Cardiac septum (tissue), 1 donor: ENCODE data around the gene FAM117B. TPM values are rescaled to one million over a fixed set of nuclear protein-coding genes. Genes with fewer than 3 reads are reported as not detected.
"Not testable (repeated sequence)": the region's sequence is repeated elsewhere in the genome, so short reads cannot be mapped to it uniquely, and the experiment has no call there.

Experiments used
- DNase-seq: peaks from one replicate; pipeline ENCODE4 v3.0.0-alpha.2; 2020; ENCODE audit warnings: low spot score
- intact Hi-C: fragments of 100-400 bp; cut with DNase I; formaldehyde crosslinking; loops from one replicate; pipeline ENCODE4 v1.14.0; 2022
- total RNA-seq: library from RNA; stranded (reverse); fragmentation: NEBNext Ultra II Directional; extraction: Animal tissue kit (Norgen Biotek cat#: 25700); gene quantifications from one replicate; pipeline ENCODE4 v1.2.1, GENCODE V29; 2021
- donor health status: DM: no; HTN: no; CAD: no.

Gene FAM117B
- total RNA-seq, 1 donor from 2014 or later: 1.2 TPM

DNA sequence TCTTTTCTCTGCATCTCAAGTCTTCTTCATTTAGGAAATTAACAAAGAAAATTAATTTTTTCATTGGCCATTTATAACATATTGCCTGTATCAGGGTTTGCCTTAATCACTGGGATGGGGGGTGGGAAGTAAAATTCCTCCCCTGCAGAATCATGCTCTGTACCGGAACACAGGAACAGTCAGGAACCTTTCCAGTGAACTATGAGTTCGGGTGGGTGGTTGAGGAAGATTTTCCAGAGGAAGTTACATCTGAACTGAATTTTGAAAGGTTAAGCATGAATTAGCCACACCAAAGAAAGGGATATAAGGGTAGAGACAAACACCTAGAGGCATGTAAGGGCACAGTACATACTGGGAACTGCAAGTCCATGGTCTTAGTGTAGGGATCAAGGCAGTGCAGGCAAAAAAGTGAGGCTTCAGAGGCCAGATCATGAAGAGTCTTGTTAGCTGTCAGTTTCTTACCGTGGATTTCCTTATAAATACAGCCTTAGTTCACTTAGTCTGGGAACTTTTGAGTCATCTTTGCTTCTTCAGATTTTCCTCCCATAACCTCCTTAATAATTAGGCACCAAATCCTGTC lies 55.6 kb downstream of the FAM117B start:
- intact Hi-C loops: no loop called here
- DNase-seq: no peak

DNA sequence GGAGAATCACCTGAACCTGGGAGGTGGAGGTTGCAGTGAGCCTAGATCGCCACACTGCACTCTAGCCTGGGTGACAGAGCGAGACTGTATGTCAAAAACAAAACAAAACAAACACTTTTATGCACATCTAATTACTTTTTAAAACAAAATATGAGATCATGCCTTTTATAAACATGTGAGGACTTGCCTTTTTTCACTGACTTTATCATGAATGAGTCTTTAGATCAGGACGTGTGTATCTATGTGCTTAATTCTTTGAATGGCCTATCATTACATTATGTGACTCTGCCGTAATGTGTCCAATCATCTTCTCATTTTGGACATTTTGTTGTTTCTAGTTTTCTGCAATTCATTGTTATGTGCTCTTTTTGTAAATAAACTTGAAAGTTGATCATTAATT lies 58.7 kb downstream of the FAM117B start:
- no peak for DNase-seq
- intact Hi-C loops: no loop called here

DNA sequence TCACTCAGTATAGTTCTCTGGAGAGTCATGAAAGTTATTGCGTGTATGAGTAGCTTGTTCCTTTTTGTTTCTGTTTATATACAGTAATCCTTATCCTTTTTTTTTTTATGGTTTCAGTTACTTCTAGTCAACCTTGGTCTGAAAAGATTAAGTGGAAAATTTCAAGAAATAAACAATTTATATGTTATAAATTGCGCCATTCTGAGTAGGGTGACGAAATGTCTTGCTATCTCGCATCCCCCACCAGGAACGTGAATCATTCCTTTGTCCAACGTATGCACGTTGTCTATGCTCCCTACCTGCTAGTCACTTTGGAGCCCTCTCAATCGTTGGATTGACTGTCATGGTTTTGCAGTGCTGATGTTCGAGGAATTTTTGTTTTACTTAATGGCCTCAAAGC lies 60.4 kb downstream of the FAM117B start:
- intact Hi-C loops: no loop called here
- DNase-seq: no peak

DNA sequence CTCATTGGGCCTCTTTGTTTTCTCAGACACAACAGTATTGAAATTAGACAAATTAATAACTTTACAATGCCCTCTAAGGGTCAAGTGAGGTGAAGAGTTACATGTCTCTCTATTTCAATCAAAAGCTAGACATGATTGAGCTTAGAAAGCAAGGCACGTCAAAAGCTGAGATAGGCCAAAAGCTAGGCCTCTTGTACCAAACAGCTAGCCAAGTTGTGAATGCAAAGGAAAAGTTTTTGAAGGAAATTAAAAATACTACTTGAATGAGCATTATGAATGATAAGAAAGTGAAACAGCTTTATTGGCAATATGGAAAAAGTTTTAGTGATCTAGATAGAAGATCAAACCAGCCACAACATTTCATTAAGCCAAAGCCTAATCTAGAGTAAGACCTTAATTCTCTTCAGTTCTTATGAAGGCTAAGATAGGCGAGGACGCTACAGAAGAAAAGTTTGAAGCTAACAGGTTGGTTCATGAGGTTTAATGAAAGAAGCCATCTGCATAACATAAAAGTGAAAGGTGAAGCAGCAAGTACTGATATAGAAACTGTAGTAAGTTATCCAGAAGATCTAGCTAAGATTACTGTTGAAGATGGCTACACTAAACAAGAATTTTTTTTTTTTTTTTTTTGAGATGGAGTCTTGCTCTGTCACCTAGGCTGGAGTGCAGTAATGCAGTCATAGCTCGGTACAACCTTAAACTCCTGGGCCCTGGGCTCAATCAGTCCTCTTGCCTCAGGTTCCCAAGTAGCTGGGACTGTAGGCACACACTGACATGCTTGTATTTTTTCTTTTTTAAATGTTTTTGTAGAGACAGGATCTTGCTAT lies 65.5 kb downstream of the FAM117B start:
- intact Hi-C loops: no loop called here

DNA sequence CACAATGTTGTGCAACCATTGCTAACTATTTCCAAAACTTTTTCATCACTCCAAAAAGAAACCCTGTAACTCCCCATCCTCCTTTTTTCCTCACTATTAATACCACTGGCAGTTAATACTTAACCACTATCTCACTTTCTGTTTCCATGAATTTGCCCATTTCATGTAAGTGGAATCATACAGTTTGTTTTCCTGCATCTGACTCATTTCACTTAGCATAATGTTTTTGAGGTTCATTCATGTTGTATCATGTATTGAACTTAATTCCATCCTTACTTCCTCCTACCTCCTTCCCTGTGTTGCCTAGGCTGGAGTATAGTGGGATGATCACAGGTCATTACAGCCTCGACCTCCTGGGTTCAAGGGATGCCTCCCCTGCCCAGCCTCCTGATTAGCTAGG lies 68.3 kb downstream of the FAM117B start:
- DNase-seq: no peak
- intact Hi-C loops: no loop called here

More for the DNA sequence above, 65.5 kb downstream of the FAM117B start:
- DNase-seq: no peak

DNA sequence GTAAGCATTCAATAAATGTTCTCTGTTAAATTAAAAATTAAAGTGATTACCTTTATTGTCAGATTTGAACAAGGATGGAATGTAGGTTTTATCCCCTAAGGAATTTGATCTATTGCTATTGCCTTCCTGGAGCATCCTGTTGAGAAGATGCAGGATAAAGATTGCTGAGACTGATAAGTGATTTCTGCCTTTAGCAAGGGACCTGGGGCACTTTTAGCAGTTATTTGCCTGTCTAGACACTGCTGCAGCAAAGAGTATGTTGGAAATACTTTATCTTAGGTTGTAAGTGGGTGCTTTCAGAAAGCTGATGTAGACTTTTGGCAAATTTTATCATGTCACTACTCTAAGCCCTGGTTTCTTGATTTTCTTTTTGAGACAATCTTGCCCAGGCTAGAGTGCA lies 69.5 kb downstream of the FAM117B start:
- DNase-seq: no peak
- intact Hi-C loops: no loop called here

DNA sequence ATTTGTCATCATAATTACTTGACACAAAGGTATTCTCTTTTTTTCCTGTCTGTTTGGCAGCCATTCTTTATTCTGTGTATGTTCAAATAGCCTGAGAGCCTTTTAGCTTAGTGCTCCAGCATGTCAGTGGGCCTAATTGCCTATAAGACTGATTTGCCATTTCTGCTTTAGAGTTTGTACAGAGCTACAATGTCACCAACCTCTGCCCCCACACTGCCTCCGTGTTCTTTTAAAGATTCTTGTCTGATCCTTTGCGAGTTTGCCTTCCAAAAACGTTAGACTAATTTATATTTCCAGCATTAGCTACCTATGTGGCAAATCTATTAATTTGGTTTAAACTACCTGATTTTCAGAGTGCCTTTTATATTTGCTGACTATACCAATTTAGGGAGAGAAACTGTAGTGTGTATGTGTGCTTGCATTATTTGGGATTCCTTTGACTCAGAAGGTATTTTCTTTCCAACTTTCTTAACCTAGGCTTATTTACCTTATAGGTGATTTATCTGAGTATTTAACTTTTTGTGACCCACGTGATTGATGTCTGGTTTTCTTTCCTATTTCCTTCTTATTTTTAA lies 70.8 kb downstream of the FAM117B start:
- no peak for DNase-seq
- intact Hi-C loops: no loop called here

DNA sequence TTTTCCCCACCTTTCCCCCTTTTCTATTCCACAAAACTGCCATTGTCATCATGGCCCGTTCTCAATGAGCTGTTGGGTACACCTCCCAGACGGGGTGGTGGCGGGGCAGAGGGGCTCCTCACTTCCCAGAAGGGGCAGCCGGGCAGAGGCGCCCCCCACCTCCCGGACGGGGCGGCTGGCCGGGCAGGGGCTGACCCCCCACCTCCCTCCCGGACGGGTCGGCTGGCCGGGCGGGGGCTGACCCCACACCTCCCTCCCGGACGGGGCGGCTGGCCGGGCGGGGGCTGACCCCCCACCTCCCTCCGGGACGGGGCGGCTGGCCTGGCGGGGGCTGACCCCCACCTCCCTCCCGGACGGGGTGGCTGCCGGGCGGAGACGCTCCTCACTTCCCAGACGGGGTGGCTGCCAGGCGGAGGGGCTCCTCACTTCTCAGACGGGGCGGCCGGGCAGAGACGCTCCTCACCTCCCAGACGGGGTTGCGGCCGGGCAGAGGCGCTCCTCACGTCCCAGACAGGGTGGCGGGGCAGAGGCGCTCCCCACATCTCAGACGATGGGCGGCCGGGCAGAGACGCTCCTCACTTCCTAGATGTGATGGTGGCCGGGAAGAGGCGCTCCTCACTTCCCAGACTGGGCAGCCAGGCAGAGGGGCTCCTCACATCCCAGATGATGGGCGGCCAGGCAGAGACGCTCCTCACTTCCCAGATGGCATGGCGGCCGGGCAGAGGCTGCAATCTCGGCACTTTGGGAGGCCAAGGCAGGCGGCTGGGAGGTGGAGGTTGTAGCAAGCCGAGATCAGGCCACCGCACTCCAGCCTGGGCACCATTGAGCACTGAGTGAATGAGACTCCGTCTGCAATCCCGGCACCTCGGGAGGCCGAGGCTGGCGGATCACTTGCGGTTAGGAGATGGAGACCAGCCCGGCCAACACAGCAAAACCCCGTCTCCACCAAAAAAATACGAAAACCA lies 80.5 kb downstream of the FAM117B start:
- DNase-seq: not testable (repeated sequence)

DNA sequence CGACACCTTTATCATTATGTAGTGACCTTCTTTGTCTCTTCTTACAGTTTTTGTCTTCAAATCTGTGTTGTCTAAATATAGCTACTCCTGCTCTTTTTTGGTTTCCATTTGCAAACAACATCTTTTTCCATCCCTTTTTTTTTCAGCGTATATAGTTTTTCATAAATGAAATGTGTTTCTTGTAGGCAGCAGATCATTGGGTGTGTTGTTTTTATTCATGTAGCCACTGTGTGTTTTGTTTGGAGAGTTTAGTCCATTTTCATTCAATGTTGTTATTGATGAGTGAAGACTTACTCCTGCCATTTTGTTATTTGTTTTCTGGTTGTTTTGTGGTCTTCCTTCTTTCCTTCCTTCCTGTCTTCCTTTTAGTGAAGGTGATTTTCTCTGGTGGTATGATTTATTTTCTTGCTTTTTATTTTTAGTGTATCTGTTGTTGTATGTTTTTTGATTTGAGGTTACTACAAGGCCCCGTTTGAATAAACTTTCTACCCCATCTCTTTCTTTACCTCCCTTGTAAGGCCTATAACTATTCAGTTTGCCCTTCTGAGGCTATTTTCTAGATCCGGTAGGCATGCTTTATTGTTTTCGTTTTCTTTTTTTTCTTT lies 81.4 kb downstream of the FAM117B start:
- intact Hi-C loops: no loop called here
- DNase-seq: no peak

More for the DNA sequence above, 80.5 kb downstream of the FAM117B start:
- intact Hi-C loops: not testable (repeated sequence)

DNA sequence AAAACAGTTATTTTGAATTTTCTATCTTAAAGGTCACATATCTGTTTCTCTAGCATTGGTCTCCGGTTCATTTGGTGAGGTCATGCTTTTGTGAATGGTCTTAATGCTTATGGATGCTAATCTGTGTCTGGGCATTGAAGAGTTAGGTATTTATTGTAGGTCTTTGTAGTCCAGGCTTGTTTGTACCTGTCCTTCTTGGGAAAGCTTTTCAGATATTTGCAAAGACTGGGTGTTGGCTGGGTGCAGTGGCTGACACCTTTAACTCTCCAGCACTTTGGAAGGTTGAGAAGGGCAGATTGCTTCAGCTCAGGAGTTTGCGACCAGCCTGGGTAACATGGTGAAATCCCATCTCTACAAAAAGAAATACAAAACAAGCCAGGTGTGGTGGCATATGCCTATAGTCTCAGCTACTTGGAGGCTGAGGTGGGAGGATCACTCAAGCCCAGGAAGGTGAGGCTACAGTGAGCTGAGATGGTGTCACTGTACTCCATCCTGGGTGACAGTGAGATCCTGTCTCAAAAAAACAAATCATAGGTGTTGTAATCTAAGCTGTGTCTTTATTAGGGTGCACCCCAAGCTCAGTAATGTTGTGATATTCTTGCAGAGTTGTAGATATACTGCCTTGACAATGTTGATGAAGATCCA lies 82.3 kb downstream of the FAM117B start:
- DNase-seq: no peak
- intact Hi-C loops: no loop called here

DNA sequence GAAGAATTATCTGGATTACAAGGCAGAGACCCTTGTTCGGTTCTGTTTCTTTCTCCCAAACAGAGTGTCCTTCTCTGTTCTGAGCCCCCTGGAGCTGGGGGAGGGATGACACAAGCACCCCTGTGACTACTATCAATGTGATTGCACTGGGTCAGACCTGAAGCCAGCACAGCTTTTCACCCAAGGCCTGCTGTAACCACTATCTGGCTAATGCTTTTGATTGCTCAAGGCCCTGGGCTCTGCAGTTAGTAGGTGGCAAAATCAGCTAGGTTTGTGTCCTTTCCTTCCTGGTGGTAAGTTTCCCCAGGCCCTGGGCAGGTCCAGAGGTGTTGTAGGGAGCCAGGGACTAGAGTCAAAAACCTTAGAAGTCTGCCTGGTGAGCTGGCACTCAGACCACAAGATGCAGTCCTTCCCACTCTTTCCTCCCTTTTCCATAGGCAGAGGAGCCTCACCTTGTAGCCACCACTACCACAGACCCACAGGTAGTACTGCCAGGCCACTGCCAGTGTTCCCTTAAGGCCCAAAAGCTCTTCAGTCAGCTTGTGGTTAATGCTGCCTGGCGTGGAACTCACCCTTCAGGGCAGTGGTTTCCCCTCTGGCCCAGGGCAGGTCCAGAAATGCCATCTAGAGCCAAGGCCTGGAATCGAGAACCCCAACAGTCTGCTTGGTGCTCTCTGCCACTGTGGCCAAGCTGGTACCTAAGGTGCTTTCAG lies 83.0 kb downstream of the FAM117B start:
- no peak for DNase-seq
- intact Hi-C loops: no loop called here

DNA sequence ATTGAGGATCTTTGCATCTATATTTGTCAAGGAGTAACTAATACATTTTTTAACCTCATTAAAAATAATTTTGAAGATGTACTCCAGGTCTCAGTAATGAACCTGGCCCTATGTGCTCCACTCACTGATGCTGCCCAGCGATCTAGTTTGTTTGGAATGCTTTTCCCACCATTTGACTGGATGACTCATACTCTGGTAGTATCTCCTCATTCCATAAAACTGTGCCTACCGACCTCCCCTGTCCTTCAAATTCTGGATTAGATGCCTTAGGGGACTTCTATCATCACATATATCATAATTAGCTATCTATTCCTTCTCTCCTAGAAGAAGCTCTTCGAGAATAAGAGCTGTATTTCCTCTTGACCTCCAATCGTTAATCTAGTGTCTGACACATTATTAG lies 83.8 kb downstream of the FAM117B start:
- no peak for DNase-seq
- intact Hi-C loops: no loop called here

DNA sequence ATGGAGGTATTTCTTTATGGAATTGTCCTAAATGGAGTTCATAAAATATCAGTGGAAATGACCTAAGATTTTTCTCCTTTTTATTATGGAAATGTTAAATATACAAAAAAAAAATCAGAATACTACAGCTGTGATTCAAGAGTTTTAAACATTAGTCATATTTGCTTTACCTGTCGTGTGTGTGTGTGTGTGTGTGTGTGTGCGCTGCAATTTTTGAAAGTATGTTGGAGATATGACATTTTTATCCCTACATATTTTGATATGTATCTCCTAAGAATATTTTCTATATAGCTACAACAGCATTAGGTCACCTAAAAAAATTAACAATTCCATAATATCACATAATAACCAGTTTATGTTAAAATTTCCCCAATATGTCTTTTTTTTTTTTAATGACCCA lies 85.5 kb downstream of the FAM117B start:
- intact Hi-C loops: no loop called here
- DNase-seq: no peak

DNA sequence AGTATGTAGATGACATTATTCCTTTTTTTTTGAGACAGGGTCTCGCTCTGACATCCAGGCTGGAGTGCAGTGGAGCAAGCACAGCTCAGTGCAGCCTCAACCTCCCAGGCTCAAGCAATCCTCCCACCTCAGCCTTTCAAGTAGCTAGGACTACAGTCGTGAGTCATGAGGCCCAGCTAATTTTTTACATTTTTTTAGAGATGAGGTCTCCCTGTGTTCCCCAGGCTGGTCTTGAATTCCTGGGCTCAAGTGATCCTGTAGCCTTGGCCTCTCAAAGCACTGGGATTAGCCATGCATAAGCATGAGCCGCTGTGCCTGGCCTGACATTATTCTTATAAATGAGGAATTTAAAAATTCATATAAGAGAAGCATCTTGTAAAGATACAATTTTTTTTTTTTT lies 86.9 kb downstream of the FAM117B start:
- DNase-seq: no peak
- intact Hi-C loops: no loop called here

DNA sequence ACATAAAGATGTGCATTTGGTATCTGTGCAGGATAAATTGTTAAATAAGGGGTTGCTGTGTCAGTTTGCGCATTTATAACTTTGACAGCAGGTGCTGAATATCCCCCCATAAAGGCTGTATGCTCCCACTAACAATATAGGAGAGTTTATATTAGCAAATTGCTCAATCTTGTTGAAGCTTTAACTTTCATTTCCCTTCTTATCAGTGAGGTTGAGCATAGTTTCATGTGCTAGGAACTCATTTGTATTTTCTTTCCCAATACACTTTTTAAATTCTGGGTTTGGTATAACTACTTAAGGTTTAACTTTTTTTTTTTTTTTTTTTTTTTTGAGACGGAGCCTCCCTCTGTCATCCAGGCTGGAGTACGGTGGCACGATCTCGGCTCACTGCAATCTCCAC lies 89.0 kb downstream of the FAM117B start:
- intact Hi-C loops: no loop called here
- DNase-seq: no peak

DNA sequence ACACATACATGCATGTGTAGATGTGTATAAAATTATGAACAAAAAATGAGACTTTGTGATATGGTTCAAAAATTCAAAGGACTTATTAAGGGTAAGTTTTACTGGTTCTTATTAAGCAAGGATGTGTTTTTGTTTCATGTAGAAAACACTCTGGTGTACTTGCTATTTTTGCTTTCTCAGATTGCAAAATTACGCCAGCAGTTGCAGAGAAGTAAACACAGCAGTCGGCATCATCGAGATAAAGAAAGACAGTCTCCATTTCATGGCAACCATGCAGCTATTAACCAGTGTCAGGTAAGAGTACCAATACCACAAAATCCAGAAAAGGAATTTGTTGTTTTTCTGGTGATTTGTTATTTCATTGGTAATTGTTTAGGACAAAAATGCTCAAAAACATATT lies 91.3 kb downstream of the FAM117B start:
- intact Hi-C loops: no loop called here

DNA sequence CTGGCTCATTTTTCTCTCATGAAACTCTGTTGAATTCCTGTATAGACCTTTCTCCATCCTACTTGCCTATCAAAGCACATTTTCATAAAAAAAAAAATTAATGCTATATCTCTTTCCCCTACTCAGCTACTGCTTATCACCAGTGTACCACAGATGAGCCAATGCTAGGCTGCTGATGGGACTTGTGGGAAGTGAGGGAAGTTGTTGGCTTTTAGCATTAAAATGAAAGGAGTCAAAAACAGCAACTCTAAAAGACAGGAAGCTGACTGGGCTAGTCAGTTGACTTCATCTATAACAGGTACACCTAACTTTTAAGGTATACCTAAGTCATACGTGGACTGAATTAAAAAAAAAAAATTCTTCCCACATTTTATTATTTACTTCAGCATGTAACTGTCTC lies 102.1 kb downstream of the FAM117B start:
- no peak for DNase-seq
- intact Hi-C loops: no loop called here

More for the DNA sequence above, 91.3 kb downstream of the FAM117B start:
- DNase-seq: no peak

DNA sequence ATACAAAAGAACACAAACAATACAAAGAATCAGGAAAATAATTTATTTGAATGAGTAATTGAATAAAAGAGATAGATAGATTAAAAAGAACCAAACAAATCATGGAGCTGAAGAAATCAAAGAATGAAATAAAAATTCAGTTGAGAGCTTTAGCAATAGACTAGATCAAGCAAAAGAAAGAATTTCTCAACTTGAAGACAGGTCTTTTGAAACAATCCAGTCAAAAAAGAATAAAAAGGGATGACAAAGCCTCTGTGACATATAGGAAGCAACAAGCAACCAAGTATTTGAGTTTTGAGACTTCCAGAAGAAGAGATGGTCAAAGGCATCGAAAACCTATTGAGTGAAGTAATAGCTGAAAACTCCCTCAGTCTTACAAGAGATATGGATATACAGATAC lies 108.8 kb downstream of the FAM117B start:
- DNase-seq: no peak
- intact Hi-C loops: no loop called here
